Ovary (tissue), 3 donors: ENCODE results near the gene SORBS1.

Experiments
- CTCF ChIP-seq, 3 donors: fragments of 450-650 bp in 2 of 3; fragments of 200-600 bp in 1 of 3; IDR thresholded peaks; one replicate each; pipeline versions ENCODE4 v1.5.1 to v1.8.0; 2016 to 2022; ENCODE audit warnings: antibody characterized with exemption in 3 of 3, mild to moderate bottlenecking in 1 of 3
- POLR2A ChIP-seq: fragments of 450-650 bp; IDR thresholded peaks from one replicate; pipeline ENCODE4 v1.6.1; 2017; ENCODE audit warnings: antibody characterized with exemption, mild to moderate bottlenecking, moderate library complexity
- donor health status: DM: no; HTN: no; CAD: no.

GRCh38 chr10:95296764-95297163 is 264.4 kb downstream of the SORBS1 start:
- TF ChIP-seq POLR2A: no peak
- no peak for TF ChIP-seq CTCF (IDR thresholded peaks at IDR 0.05)
